GM19193 (cell line): ENCODE results near the gene TEX12.

Experiments
- POLR2A ChIP-seq: IDR thresholded peaks from 4 replicates; pipeline ENCODE4 v1.6.1; 2011; ENCODE audit not compliant: insufficient read depth, insufficient read length; ENCODE audit errors: extremely low read depth

The TEX12 gene

GRCh38 chr11:112161012-112161411 is 6.2 kb upstream of the TEX12 start:
- no peak for TF ChIP-seq POLR2A

GRCh38 chr11:112162761-112163546 is 4.2 kb upstream of the TEX12 start:
- TF ChIP-seq POLR2A: no peak

DNA sequence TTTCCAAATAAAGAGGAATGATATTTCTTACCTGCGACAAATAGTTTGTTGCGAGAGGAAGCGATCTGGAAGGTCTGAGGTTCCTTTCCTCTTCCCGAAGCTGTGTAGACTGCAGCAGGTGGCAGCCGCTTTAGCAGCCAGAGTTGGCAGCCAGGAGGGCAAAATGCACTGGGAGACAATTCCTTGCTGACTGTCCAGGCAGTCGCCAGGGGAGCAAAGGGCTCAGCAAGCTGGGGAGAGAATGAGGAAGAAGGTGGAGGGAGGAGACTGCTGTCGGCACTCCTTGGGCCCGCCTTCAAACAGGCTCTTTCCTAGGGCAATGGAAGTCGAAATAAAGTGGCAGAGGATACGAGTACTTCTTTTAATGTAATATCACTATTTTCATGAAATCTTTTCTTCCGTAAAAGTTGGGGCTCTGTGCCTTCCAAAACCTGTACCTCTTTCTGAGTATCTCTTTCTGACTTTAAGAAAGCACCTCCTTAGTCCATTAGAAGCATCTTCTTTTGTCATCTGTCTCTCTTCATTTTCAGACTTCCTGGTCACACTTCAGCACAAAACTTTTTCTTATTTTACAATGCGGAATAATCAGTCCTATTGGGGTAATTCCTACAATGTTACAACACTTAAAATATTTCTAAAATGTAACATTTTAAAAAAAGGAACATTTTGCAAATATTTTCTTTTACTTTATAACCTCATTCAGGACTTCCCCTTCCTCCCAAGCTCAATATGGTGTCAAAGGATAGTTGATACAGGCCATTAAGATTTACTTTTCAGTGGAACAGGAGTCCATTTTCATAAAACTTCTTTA is 3.1 kb upstream of the TEX12 start, which contains the start of gene IL18:
Gene IL18 (minus strand): TSS at position 220 of the 811 bp plus-strand sequence. CDS start 9,041 bp downstream, outside the sequence.
- TF ChIP-seq POLR2A: no peak

DNA sequence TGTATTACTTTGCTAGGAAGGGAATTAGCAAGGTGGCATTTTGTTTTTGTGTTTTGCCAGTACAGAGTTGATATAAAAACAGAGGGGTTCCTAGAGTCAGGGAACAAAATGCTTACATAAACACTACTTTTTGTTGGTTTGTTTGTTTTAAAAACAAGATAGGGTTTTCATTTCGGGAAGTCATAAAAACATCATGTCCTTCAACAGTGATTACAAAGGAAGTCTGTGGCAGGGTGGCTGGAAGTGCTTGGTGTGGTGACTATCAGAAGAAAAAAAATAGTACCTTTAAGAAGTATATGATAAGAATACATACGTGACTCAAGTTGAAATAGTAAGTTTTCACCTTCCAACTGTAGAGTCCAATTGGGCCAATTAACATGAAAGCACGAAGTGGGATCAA is 2.1 kb upstream of the TEX12 start:
- TF ChIP-seq POLR2A: no peak

GRCh38 chr11:112166562-112166961 is 610 bp upstream of the TEX12 start:
- TF ChIP-seq POLR2A: no peak

- TF ChIP-seq POLR2A: no peak
Observed at GRCh38 chr11:112172362-112172994, 5.3 kb downstream of the TEX12 start.

DNA sequence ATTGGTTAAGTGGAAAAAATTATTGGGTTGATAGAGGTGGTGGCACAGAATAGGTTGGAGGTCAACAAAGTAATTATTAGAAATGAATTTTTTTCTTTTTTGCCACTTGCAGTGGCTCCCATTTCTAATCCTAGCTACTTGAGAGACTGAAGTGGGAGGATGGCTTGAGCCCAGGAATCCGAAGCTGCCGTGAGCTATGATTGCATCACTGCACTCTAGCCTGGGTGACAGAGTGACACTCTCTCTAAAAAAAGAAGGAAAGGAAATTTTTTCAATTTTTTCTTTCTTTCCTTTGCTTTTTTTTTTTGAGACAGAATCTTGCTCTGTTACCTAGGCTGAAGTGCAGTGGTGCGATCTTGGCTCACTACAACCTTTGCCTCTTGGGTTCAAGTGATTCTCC is 6.0 kb downstream of the TEX12 start:
- TF ChIP-seq POLR2A: no peak

GRCh38 chr11:112174789-112175598 is 7.8 kb downstream of the TEX12 start, which contains the start of gene BCO2:
TSS of gene BCO2 (plus strand) at chr11:112175512. CDS start at chr11:112175602, 90 bp downstream.
- TF ChIP-seq POLR2A: no peak

DNA sequence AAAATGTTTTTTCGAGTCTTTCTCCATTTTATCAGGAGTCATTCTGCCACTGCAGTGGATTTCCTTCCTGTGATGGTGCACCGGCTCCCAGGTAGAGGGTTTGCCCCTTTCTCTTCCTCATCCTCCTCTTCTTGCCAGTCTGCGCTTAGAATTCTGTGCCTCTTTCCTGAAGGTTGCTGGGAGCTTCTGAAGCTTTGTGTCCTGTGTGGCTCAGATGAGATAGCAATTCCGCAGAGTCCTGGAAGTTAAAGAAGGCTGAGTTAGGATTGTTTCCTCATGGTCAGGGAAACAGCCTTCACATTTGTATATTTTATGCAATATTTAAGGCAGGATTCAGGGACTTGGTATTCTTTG is 8.4 kb downstream of the TEX12 start:
- no peak for TF ChIP-seq POLR2A

- no peak for TF ChIP-seq POLR2A
Observed at GRCh38 chr11:112176077-112176476, 8.9 kb downstream of the TEX12 start.

DNA sequence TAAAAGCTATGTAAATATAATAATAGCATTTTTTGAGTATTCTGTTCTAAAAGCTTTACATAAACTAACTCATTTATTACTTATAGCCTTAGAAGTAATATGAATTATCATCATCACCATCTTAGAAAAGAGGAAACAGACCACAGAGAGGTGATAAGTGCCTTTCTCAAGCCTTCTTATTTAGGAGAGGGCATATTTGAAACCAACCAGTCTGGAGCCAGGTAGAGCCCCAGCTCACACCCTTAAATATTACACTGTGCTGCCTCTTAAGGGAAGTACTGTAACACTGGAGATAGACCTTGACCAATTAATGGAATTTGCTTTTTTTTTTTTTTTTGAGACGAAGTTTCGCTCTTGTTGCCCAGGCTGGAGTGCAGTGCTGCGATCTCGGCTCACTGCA is 10.4 kb downstream of the TEX12 start:
- no peak for TF ChIP-seq POLR2A

GRCh38 chr11:112178428-112178827 is 11.3 kb downstream of the TEX12 start:
- no peak for TF ChIP-seq POLR2A

GRCh38 chr11:112178936-112179335 is 11.8 kb downstream of the TEX12 start:
- no peak for TF ChIP-seq POLR2A

DNA sequence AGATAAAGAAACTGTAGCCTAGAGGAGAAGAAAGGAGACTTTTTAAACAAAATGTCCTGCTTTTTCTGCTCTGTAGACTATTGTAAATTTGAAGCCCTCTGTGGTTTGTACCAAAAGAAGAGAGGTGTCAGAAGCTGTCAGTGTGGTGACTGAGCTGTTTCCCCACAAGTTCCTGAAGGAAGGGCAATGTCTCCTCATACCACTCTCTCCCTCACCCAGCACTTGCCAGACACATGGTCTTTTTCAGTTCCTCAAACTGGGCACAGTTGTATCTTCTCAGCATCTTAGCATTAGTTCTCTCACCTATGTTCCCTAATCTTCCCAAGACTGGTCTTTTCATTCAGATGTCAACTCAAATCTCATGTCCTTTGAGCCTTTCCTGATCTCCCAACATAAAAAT is 12.4 kb downstream of the TEX12 start:
- no peak for TF ChIP-seq POLR2A
